Rectal smooth muscle tissue (tissue), 1 donor: ENCODE measurements around the gene MRPL20.
"Not testable (repeated sequence)": the region's sequence is repeated elsewhere in the genome, so short reads cannot be mapped to it uniquely, and the experiment has no call there.

Source experiments
- H3K27ac ChIP-seq: one replicate; pipeline ENCODE4 v1.7.0; 2013; ENCODE audit warnings: low read depth, low read length, inconsistent platforms
- H3K27me3 ChIP-seq: one replicate; pipeline ENCODE4 v1.7.0; 2013; ENCODE audit warnings: low read length; ENCODE audit not compliant: control insufficient read depth, insufficient read depth
- H3K36me3 ChIP-seq: one replicate; pipeline ENCODE4 v1.7.0; 2013; ENCODE audit warnings: low read length; ENCODE audit not compliant: control insufficient read depth, insufficient read depth
- H3K4me1 ChIP-seq: one replicate; pipeline ENCODE4 v1.7.0; 2013; ENCODE audit warnings: low read length; ENCODE audit not compliant: control insufficient read depth, insufficient read depth
- H3K4me3 ChIP-seq: one replicate; pipeline ENCODE4 v1.7.0; 2013; ENCODE audit warnings: low read length
- H3K9ac ChIP-seq: one replicate; pipeline ENCODE4 v1.7.0; 2013; ENCODE audit warnings: low read length

MRPL20 gene

DNA sequence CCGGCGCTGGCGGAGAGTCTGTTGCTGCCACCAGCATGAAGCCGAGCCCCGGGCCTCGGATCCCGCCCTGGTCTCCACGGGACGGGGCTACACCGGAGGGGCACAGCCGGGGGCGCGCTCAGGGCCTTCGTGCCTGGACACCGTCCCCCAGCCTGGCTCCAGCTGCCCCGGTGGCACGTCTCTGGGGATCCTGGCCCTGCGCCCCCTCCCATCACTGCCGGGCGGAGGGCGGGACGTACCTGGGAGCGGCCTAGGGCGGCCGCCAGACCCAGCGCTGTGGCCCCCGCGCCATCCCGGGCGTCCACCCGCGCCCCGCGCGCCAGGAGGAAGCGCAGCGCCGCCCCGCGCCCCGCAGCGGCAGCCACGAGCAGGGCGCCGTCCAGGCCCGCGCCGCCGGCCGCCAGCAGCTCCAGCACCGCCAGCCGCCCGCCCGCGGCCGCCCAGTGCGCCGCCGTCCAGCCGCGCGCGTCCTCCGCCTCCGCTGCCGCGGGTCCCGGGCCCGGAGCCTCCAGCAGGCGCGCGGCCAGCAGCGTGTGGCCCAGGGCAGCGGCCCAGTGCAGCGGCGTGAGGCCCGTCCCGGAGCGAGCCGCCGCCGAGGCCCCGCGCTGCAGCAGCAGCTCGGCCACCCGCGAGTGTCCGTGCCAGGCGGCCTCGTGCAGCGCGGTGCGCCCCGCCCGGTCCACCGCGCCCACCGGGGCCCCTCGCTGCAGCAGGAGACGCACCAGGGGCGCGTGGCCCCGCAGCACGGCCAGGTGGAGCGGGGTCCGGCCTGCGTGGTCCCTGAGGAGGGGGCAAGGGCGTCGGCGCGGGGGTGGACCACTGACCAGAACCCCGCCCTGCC lies 12.9 kb upstream of the MRPL20 start:
- Histone ChIP-seq H3K9ac (no peak overlapping the region), H3K36me3 (no peaks in the 10 kb centered on the region), H3K4me3 (peak overlapping the region; percentile 57), H3K27me3 (peaks cover 6% of the 10 kb centered on the region), H3K4me1 (peaks cover 5% of the 10 kb centered on the region), H3K27ac (peak overlapping the region; percentile 82)

DNA sequence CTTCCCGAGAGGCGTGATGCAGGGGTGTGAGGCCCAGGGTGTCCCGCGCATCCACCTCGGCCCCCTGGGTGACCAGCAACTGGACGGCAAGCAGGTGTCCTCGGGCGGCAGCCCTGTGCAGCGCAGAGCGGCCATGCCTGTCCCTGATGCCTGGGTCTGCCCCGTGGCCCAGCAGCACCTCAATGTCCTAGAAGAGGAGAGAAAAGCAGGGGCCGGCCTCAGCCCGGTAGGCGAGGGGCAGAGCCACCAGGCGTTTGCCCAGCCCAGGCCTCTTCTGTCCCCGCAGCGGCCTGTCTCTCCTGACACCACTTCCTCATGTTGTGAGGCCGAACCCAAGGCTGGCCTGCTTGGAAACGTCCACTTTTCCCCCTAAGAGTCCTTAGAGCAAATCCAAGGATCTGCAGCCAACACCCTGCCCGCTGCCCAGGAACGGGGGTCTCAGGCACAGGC lies 12.3 kb upstream of the MRPL20 start:
- H3K36me3 ChIP-seq: no peaks in the 10 kb centered on the region
- peaks cover 5% of the 10 kb centered on the region for H3K4me1 ChIP-seq
- peak overlapping the region; percentile 82 for H3K27ac ChIP-seq
- no peak overlapping the region for H3K9ac ChIP-seq
- H3K4me3 ChIP-seq: peak overlapping the region; percentile 57
- peaks cover 6% of the 10 kb centered on the region for H3K27me3 ChIP-seq

DNA sequence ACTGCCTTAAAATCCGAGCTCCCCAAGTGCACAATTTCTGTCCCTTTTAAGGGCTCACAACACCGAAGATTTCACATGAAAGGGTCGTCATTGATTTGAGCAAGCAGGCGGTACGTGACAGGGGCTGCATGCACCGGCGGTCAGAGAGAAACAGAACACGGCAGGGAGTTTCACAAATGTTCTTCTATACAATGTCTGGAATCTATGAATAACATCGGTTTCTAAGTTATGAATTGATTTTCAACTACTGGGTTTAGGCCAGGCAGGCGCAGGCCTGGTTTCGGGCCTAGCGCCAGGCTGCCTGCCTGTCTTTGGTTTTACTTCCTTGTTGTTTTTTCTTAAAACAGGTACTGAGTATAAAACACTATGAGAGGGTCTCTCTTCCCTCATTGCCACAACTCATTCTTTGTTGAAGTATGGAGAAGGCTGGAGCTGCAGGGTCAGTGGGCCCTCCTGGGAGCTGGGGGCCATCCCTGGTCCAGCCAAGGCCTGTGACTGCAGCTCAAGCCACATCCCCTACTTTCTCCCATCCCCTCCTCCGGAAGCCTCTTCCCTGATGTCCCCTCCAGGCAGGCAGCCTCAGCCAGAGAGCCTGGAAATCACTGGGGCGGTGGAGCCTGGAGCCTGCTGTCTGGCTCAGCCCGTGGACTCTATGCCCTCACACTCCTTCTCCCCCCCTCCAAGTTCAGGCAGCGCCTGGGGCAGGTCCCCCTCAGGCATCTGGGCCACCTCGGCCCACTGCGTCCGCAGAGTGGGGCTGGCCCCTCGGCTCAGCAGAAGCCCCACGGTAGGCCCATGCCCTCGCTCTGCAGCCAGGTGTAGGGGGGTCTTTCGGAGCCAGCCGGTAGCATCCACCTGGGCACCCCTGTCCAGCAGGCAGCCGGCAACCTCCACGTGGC lies 11.6 kb upstream of the MRPL20 start:
- Histone ChIP-seq H3K27ac (no peak overlapping the region), H3K4me1 (peaks cover 5% of the 10 kb centered on the region), H3K4me3 (no peak overlapping the region), H3K9ac (no peak overlapping the region), H3K27me3 (peaks cover 6% of the 10 kb centered on the region), H3K36me3 (no peaks in the 10 kb centered on the region)

DNA sequence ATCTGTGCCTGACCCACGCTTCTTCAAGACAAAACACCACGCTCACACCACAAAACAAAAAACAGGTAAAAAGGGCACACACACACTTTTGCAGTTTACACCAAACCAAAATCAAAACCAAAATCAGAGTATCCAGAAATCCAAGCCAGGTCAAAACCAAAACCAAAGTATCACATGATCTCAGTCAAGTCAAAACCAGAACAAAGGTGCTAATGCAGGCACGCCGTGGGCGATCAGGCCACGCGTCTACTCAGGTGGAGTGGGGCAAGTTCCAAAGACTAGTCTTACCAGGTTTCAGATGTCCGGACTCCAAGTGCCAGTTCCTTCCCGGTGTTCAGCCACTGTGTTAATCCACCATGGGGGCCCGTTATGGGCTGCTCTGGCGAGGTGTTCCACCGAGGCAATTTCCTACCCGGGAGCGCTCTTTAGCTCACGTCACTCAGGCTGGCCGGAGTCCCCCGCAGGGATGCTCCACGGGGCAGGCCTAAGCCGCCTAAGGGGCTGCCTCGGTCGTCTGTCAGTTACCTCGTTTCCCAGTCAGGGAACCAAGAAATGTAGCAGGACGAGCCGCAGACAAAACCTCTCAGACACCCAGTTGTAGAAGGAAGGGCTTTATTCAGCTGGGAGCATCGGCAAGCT lies 10.9 kb upstream of the MRPL20 start:
- H3K36me3 ChIP-seq, H3K4me3 ChIP-seq, H3K27me3 ChIP-seq, H3K9ac ChIP-seq, H3K4me1 ChIP-seq, H3K27ac ChIP-seq: not testable (repeated sequence)

DNA sequence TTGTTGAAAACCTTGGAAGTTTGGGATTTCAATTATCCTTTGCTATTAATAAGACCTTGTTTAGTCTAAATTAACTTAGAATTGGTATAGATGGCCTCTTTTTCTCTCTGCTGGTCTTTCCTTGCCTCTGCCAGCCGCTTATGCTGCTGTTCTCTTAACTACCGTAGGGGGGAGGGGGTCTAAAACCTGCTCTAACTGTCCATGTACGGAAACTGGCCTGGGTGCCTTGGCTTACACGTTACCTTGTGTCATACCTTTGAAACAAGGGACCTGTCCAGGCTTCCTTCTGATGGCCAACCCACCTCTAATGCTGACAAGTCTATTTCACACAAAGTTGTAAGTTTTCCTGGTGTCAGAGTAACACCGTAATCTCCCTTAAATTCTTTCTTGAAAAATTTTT lies 10.3 kb upstream of the MRPL20 start:
- not testable (repeated sequence) for H3K36me3 ChIP-seq, H3K27ac ChIP-seq, H3K27me3 ChIP-seq, H3K9ac ChIP-seq, H3K4me3 ChIP-seq, H3K4me1 ChIP-seq

DNA sequence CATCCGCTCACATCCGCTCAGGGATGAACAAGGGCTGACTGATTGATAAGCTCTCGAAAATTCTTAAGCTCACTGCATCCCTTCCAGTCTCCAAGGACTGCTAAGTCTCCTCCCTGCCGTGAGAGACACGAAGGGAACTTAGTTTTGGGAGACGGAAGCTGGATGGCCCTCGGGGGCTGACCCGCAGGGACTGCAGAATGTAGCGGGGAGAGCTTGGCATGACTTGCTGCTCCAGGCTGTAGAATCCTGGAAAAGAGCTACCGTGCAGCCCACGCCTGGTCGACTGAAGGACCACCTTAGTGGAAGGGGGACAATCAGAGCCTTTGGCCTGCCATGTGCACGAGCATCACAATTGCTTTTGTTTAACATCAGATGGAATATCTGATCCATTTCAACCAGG lies 8.7 kb upstream of the MRPL20 start:
- Histone ChIP-seq H3K27me3 (peaks cover 1% of the 10 kb centered on the region), H3K36me3 (no peaks in the 10 kb centered on the region), H3K4me1 (peaks cover 1% of the 10 kb centered on the region), H3K4me3 (no peak overlapping the region), H3K9ac (no peak overlapping the region), H3K27ac (no peak overlapping the region)

DNA sequence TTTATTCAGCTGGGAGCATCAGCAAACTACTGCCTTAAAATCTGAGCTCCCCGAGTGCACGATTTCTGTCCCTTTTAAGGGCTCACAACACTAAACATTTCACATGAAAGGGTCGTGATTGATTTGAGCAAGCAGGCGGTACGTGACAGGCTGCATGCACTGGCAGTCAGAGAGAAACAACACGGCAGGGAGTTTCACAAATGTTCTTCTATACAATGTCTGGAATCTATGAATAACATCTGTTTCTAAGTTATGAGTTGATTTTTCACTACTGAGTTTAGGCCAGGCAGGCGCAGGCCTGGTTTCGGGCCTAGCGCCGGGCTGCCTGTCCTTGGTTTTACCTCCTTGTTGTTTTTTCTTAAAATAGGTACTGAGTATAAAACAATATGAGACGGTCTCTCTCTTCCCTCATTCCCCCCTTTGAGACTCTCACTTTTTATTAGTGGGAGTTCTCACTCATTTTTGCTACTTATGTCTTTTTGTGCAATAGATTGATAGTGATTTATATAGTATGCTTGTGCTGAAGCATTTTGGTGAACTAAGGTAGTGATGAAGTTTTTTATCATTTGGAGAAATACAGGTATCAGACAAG lies 5.3 kb upstream of the MRPL20 start:
- H3K27ac ChIP-seq, H3K9ac ChIP-seq, H3K4me1 ChIP-seq: not testable (repeated sequence)

DNA sequence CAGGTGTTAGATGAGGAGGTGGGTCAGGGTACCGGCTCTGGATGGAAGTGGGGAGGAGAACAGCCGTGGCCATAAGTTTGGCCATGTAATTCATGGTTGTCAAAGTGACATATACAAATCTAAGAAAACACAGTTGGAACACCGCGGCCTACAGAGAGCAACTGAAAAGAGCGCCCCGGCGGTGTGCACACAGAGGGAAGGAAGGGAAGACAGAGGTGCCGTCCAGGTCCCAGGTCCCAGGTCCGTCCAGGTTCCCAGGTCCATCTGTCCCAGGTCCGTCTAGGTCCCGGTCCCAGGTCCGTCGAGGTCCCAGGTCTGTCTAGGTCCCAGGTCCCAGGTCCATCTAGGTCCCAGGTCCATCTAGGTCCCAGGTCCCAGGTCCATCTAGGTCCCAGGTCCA lies 4.5 kb upstream of the MRPL20 start:
- Histone ChIP-seq H3K9ac (no peak overlapping the region), H3K36me3 (no peaks in the 10 kb centered on the region), H3K27me3 (no peaks in the 10 kb centered on the region), H3K4me3 (no peak overlapping the region), H3K27ac (no peak overlapping the region), H3K4me1 (peaks cover 9% of the 10 kb centered on the region)

More for the DNA sequence above, 5.3 kb upstream of the MRPL20 start:
- not testable (repeated sequence) for H3K27me3 ChIP-seq, H3K36me3 ChIP-seq, H3K4me3 ChIP-seq

DNA sequence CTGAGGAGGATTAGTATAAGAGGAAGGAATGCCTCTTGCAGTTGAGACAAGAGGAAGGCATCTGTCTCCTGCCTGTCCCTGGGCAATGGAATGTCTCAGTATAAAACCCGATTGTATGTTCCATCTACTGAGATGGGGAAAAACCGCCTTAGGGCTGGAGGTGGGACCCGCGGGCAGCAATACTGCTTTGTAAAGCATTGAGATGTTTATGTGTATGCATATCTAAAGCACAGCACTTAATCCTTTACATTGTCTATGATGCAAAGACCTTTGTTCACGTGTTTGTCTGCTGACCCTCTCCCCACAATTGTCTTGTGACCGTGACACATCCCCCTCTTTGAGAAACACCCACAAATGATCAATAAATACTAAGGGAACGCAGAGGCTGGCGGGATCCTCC lies 3.1 kb upstream of the MRPL20 start:
- not testable (repeated sequence) for H3K27me3 ChIP-seq, H3K4me3 ChIP-seq, H3K27ac ChIP-seq, H3K9ac ChIP-seq, H3K36me3 ChIP-seq
- H3K4me1 ChIP-seq: peaks cover 20% of the 10 kb centered on the region

DNA sequence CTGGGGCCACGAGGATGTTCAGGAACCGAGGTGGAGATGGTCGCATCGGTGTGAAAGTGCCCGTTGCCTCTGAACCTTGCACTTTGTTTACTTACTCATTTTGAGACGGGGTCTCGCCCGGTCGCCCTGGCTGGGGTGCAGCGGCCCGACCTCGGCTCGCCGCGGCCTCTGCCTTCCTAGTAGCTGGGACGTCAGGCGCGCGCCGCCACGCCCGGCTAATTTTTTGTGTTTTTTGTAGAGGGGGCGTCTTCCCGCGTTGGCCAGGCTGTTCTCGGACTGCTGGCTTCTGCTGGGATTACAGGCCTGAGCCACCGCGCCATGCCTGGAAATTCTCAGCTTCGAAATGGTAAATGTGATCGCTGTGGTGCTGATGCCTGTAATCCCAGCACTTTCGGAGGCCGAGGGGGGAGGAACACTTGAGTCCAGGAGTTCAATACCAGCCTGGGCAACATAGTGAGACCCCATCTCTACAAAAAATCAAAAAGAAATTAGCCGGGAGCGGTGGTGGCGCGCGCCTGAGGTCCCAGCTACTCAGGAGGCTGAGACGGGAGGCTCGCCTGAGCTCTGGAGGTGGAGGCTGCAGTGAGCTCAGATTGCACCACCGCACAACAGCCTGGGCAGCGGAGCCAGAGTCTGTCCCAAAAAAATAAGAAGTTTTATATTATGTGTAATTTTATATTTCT lies 684 bp upstream of the MRPL20 start:
- H3K4me3 ChIP-seq: peak overlapping the region; percentile 79
- peaks cover 8% of the 10 kb centered on the region for H3K36me3 ChIP-seq
- no peaks in the 10 kb centered on the region for H3K27me3 ChIP-seq
- H3K9ac ChIP-seq: peak overlapping the region; percentile 38
- H3K4me1 ChIP-seq: peaks cover 20% of the 10 kb centered on the region
- H3K27ac ChIP-seq: peak overlapping the region; percentile 88

DNA sequence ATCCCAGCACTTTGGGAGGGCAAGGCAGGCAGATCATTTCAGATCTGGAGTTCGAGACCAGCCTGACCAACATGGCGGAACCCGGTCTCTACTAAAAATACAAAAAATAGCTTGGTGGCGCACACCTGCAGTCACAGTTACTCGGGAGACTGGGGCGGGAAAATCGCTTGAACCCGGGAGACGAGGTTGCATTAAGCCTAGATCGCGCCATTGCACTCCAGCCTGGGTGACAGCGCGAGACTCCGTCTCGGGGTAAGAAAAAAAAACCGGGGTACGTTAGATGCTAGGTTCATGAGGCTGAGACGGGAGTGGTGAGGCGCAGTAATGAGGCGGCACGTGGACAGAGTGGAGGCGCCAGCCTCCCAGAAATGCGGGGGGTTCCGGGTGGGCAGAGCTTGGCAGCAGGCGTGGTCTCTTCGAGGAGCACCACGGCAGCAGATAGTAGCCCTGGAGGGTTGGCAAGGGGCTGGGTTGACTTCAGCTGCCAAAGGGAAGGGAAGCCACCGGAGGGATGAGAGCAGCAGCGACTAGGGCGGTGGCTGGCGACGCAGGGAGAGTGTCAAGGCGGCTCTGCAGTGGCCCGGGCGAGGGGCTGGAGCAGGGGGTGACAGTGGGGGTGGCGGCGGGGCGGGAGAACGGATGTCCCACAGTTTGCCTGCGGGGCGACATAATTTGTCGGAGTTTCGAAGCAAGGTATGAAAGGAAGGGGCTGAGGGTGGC lies 832 bp downstream of the MRPL20 start:
- Histone ChIP-seq H3K36me3 (peaks cover 20% of the 10 kb centered on the region), H3K27ac (peak overlapping the region; percentile 88), H3K27me3 (no peaks in the 10 kb centered on the region), H3K4me3 (peak overlapping the region; percentile 79), H3K9ac (peak overlapping the region; percentile 45), H3K4me1 (peaks cover 20% of the 10 kb centered on the region)
